ENCODE data around the gene CKLF.
"Not testable (repeated sequence)": the region's sequence is repeated elsewhere in the genome, so short reads cannot be mapped to it uniquely, and the experiment has no call there.

CKLF gene

DNA sequence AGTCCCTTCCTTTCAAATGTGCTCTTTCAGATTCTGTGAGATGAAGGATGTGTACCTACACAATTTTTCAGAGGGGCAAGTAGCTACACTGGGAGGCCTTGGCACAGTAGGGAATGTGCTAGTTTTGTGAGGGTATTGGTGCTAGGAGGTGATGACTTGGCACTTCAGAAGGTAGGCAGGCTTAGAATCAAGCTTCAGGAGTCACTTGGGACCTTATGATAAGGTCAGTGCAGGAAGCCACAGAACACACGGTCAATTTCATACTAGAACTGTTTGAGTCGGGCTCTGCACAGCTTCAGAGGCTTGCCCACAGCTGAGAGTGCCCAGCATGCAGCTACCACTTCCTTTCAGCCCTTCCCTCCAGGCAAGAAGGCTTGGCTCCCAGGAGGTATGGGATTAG lies 20.0 kb downstream of the CKLF start:
- DNase-seq = no peak

DNA sequence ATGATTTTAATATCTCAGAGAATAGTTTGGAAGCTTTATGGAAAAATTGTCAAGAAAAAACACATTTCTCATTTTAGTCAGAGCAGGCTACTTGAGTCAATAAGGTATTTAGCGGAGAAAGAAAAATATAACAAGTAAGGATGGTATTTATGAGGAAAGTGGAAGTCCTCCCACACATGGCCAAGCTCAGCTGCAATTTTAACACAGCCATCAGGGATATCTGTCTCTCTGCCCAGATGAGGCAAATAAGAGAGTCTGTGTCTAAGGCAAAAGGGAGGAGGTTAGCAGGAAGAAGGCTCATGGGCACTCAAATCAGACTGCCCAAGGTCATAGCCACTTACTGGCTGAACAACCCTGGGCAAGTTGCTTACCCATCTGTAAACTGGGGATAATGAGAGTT lies 21.7 kb downstream of the CKLF start:
- no peak for DNase-seq

DNA sequence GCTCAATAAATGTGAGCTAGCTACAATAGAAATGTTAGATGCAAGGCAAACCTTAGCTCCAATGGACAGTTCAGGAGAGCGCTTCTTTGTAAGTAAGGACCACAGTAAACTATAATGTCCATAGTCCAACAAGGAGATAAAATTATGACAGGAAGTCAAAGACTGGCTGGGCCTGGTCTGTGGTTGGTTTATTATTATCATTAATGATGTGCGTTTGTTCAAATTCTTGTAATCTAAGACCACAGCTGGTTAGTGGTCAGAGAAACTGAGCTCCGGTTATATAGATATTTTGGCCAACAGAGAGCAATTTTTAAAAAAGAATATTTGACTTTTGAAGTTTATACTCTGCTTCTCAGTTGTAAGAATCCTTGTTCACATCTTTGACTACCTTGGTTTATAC lies 22.2 kb downstream of the CKLF start:
- no peak for DNase-seq

DNA sequence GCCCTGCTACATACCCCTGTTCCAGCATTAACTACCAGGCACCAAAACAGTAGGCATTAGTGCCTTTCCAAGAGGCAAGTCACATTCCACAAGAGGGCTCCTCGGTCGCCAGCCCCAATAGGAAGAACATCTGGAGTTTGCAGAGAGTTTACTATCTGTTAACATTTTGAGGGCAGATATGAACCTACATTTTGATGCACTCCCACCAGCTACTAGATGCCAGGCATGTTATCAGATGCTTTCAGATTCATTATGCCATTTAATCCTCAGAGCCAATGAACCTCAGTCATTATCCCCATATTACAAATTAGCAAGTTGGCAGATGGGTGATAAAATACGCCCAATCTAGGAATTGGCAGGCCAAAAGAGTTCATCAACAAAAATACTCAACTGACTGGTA lies 22.7 kb downstream of the CKLF start:
- DNase-seq = no peak

DNA sequence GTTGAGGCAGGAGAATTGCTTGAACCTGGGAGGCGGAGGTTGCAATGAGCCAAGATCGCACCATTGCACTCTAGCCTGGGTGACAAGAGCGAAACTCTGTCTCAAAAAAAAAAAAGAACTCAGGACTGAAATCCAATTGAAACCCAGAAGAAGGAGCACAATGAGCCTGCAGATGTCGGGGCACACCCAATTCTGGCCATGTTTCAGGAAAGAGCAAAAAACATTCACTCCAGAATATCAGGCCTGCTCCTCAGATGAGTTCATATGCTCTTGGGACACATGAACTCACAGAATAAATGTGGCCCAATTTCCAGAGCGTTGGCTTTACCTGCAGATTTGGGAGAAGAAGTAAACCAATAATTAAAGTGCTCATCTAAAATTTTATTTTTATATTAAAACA lies 23.9 kb downstream of the CKLF start:
- no peak for DNase-seq

DNA sequence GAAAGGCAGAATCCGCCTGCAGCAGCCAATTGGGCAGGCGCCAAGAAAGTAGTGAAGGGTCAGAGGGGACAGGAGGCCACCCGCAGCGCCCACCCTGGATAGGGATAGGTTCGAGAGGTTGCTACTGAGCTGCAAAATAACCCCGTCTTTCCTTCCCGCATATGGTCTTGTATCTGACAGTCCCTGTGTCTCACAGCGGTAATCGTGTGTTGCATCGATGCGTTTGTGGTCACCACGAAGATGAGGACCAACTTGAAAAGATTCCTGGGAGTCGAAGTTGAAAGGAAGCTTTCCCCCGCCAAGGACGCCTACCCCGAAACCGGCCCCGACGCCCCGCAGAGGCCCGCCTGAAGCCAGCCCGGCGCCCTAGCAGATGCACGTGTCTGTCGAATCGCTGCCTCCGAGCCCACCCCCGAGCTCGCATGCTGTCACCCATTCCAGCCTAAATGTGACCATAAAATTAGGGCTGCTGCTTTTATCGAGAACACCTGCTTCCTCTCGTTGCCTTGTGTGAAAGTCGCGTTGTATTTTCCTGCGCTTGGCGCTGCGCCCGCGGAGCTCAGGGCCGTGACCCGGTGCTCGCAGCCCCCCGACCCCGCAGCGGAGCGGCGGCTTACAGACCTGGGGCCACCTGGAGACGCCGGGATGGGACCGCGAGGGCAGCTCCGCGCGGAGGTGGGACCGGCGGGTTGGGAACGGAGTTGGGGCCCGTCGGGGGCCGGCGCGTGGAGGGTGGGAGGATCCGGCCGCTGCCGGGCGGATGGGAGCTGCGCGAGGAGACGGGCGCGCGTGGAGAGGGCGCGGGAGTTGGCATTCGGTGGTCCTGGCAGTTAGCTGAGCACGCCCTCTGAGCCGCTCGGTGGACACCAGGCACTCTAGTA lies 26.5 kb downstream of the CKLF start, which contains the start of gene CMTM2:
Gene CMTM2 (plus strand): TSS at position 813 of the 881 bp plus-strand sequence. CDS start 145 bp downstream, outside the sequence.
- no peak for DNase-seq

DNA sequence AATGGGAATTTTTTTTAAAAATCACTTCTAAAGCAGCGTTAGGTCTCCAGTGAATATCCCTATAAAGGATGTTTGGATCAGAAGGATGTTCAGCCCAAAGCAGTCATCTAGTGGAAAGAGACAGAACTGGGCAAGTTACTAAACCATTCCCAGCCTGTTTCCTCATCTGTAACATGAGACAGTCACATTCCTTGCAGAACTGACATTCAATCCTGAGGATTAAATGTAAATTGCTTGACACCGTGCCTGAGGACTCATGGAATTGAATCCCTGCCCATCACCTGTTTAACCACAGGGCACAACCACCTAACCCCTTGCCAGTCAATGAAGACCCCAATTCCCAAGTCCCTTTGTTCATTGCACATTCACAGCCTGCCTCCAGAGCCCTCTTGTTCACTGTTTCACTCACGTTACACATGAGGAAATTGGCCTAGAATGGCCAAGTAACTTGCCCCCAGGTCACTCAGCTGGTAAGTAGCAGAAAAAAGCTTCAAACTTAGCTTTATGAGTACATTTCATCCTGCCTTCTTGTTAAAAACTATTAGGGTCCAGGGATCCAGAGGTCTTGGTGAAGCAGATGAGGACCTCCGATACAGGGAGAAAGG lies 28.3 kb downstream of the CKLF start:
- DNase-seq = no peak

DNA sequence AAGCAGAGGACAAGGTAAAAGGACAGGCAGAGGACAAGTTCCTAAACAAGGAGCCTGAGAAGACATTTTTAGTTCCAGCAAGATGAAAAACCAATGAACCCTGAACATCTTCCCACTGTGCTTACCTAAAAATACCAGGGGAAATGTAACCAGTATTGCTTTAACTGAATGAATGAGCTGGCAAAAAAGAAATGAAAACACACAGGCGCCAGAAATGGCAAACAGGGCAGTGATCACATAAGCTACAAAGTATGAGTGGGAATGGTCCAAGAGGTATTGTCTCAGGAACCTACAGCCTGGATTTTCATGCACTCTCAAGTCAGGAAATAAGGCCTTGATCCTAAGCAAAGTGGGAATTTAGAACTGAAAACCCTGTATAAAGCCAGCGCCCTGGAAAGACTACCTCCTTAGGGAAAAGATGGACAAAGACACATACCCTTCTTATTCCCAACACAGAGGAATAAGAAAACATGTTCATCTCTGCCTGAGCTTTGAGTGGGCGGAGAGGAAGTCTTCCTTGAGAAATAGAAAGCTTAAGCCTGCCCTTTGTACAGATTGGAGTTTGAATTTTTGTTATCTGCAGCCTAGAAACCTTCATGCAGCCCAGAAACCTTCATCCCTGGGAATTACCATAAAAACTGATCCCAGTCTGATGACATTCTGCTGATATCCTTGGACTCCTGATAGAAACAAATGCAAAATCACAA lies 29.0 kb downstream of the CKLF start:
- DNase-seq = no peak

DNA sequence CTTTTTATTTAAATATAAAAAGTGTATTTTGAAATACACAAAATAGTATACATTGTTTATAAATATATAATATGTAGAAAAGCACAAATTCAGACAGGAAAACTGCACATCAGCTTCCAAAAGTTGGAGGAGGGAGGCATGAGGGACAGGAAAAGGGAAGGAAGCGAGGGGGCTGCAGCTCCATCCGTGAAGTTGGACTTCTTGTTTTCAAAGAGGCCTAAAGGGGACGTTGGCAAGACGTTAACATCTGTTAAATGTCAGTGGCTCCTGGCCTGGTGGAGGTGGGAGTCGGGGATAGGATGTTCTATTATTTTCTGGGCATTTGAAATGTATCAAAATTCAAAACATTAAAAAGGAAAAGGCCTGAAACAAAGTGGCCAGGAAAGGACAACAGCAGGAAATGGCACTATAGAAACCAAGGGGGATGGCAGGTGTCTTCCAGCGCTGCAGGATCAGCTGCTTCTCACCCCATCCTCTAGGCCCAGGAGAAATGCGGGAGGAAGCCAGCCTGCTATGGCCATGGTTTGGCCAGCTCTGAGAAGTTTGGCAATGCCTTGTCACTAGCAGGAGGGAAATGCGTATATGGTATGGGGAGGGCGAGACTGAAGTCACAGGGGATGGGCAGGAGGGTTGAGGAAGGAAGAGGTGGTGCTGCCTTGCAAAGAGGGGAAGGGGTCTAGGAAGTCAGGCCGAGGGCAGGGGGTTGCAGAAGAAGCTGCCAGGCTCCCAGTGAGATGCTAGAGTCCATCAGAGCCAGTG lies 33.3 kb downstream of the CKLF start:
- no peak for DNase-seq

DNA sequence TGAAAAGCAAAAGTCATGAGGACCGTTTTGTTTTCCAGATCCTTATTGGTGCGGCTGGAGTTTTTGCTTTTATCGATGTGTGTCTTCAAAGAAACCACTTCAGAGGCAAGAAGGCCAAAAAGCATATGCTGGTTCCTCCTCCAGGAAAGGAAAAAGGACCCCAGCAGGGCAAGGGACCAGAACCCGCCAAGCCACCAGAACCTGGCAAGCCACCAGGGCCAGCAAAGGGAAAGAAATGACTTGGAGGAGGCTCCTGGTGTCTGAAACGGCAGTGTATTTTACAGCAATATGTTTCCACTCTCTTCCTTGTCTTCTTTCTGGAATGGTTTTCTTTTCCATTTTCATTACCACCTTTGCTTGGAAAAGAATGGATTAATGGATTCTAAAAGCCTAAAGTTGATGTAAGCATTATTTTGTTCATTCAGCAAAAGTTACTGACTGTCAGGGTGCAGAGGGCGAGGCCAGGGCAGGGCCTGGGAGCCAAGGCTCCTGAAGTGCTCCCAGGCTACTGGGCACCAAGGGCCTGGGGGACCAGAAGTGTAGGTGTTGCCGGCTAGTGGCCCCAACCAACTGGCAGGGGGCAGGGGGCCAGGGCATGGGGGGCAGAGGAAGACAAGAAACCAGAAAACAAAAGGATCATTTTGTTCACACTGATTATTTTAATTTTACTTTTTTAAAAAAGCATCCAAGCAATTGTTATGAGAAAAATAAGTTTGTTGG lies 35.7 kb downstream of the CKLF start:
- DNase-seq = no peak

DNA sequence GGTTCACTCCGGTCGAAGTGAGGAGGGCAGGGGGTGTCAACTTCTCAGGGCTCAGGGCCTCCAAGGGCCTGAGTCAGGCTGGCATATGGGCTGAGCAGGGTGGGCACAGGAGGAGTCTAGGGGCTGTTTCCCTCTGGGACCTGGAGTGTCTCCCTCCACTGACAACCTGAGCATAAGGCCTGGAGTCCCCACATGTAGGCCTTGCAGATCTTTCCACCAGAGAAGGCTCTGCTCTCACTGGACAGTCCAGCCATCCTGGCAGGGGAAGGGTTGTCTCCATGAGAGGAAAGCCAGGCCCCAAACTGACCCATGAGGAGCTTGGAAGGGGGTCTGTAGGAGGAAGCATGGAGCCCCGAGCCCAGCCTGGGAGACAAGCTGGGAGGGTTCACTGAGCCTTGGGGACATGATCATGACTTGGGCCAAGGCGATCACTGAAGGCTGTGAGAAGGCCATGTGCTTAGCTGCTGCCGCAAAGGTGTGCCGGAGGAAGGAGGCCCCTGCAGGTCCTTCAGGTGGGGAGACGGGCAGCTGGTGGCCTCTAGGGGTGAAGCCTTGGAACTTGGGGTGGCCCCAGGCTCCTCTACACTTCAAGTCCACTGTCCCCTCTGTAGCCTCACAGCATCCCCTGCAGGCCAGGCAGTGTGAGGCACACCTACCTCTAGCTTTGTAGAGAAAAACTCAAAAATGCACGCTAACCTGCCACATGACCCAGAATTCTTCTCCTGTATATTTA lies 36.8 kb downstream of the CKLF start:
- no peak for DNase-seq

DNA sequence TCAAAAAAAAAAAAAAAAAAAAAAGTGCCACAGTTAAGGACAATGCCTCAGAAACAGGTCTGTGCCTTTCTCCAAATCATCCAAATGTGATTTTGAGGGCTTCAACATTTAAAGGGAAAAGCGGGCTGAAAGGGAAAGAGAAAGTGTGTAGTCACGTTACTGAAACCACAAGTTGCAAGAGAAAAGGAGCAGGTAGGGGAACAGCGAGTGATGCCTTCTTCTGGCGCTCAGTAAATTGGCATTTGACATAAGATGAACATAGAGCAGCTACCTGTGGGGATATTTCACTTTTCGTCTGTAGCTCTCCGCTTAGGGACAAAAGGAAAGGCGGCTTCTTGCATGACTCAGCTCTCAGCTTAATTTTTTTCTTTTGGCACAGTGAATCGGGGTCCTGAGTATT lies 37.9 kb downstream of the CKLF start:
- DNase-seq = no peak

DNA sequence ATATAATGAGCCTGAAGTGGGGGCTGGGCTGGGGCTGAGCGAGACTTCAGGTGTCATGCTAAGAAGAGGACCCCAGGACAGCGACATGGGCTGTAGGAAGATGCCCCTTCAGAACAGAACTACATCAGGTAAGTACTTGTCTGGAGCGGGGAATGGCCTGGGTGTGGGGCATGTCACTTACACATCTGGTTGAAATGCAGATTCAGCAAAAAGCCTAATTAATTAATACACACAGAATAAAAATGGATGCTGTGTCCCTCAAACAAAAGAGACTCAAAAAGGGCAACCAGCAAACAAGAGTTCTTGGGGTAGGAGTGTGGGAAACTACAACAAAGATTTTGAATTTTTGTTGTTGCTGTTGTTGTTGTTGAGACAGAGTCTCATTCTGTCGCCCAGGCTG lies 38.6 kb downstream of the CKLF start:
- no peak for DNase-seq

DNA sequence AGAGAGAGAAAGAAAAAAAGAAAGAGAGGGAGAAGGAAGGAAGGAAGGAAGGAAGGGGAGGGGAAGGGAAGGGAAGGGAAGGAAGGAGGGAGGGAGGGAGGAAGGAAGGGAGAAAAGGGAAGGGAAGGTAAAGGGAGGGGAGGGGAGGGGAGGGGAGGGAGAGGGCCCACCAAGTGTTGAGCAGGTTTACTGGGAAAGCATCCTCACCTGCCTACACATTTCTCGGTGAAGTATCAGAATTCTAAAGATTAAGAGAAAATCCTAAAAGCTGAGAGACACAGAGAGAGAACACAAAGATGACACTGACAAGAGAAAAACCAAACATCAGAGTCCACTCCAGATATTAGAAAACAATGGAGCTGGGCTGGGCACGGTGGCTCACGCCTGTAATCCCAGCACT lies 39.9 kb downstream of the CKLF start:
- DNase-seq = no peak

DNA sequence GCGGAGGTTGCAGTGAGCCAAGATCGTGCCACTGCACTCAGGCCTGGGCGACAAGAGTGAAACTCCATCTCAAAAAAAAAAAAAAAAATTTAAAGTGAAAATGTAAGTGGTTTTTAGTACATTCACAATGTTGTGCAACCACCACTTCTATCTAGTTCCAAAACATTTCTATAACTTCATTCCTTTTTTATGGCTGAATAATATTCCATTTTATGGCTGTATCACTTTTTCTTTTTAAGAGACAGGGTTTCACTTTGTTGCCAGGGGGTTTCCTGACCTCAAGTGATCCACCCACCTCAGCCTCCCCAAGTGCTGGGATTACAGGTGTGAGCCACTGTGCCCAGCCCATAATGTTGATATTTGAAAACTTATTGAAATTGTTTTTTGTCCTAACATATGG lies 40.4 kb downstream of the CKLF start:
- DNase-seq = no peak

DNA sequence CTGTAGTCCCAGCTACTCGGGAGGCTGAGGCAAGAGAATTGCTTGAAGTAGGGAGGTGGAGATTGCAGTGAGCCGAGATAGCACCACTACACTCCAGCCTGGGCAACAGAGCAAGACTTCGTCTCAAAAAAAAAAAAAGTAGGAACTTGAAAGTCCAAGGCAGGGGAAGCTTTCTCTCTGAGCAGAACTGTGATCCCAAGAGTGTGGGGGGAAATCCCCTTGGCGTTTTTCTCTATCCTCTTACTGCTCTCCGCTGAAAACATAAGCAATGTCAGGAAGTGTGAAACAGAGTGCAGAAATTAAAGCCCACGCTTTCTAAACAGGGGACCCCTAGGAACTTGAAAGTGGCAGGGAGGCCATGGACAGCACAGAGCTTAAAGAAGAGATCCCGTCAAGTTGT lies 42.4 kb downstream of the CKLF start:
- no peak for DNase-seq

DNA sequence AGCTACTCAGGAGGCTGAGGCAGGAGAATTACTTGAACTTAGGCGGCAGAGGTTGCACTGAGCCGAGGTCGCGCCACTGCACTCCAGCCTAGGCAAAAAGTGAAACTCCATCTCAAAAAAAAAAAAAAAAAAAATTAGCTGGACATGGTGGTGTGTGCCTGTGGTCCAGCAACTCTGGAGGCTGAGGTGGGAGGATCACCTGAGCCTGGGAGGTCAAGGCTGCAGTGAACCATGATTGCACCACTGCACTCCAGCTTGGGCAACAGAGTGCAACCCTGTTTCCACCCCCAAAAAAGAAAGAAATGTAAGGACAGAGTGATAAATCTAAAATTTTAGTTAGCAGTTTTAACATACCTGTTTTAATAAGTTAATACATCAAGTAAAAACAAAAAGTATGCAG lies 44.2 kb downstream of the CKLF start:
- not testable (repeated sequence) for DNase-seq

DNA sequence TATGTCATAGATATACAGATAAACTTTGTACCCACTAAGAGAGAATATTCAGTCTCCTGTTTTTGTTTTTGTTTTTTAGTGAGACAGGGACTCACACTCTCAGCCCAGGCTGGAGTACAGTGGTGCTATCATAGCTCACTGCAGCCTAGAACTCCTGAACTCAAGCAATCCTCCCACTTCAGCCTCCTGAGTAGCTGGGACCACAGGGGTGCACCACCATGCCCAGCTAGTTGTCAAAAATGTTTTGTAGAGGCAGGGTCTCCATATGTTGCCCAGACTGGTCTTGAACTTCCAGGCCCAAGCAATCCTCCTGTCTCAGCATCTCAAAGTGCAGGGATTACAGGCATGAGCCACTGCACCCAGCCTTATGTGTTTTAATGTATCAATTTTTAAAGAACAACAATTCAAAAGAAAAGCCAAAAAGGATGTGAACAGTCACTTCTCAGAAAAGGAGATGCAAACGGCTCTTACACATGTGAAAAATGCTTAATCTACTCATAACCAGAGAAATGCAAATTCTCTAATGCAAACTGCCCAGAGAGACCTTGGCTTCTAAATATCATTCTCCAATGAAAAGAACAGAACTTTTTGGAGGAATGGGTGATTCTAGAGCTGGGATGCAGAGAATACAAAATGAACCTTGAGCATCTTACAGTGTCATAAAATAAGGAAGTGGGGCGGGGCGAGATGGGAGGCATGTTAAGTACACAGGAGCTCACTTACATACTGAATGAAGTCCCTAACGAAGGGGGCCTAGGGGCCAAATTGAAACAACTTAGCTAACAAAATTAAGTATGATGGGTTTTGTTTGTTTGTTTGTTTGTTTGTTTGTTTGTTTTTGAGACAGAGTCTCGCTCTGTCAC lies 44.8 kb downstream of the CKLF start:
- DNase-seq = no peak

DNA sequence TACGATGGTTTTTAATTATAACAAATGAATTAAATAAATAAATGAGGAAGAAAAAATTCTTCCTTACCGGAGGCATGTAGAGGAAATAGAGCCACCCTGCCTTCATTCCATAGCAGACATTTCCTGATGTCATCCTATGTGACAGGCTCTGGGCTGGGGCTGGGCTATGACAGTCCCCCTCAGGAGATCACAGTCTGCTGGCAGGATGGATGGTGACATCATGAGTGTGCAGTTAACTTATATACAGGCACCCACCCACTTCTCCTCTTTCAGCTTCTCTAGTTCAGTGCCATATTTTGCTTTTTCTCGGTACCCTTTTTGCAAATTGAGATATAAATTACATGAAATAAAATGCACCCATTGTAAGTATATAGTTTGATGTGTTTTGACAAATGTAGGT lies 45.7 kb downstream of the CKLF start:
- no peak for DNase-seq

DNA sequence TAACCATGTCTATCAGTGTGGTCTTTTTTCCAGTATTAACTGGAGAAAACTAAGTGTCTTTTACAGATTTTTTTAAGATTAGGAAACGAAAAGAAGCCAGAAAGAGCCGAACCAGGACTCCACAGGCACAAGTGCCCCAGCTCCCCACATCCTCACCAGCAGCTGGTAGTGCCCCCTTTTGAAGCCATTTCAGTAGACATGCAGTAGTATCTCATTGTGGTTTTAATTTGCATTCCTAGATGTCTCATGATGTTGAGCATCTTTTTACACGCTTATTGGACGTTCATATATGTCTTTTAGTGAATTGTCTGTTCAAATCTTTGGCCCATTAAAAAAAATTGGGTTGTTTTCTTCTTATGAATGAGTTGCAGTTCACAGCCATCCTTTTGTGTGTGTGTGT lies 47.4 kb downstream of the CKLF start:
- no peak for DNase-seq

DNA sequence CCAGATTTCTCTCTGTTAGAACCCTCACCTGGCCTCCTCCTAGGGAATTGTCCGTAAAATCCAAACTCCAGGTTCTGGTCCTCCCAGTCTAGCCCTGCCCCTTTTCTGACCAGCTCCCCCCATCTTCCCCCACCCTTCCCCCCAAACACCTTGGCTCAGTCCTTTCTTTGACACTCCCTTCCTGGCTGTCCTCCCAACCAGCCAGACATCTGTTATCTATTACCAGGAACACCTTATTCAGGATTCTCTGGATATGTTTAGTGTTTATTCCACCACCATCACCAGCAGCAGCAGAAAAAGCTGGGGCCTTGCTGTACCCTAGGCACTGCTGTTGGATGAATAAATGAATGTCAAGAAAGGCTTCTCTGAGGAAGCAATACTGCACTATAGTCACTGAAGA lies 48.1 kb downstream of the CKLF start:
- no peak for DNase-seq
